Measurements from ENCODE around the gene DDX39B. TPM values are rescaled to one million over a fixed set of nuclear protein-coding genes. Genes with fewer than 3 reads are reported as not detected.

The DDX39B gene
- total and polyA plus RNA-seq, 2 of the 8 experiments (the other 6 are each of a cell fraction or from before 2014, with no cell fraction given) = 780 to 1,164 TPM

DNA sequence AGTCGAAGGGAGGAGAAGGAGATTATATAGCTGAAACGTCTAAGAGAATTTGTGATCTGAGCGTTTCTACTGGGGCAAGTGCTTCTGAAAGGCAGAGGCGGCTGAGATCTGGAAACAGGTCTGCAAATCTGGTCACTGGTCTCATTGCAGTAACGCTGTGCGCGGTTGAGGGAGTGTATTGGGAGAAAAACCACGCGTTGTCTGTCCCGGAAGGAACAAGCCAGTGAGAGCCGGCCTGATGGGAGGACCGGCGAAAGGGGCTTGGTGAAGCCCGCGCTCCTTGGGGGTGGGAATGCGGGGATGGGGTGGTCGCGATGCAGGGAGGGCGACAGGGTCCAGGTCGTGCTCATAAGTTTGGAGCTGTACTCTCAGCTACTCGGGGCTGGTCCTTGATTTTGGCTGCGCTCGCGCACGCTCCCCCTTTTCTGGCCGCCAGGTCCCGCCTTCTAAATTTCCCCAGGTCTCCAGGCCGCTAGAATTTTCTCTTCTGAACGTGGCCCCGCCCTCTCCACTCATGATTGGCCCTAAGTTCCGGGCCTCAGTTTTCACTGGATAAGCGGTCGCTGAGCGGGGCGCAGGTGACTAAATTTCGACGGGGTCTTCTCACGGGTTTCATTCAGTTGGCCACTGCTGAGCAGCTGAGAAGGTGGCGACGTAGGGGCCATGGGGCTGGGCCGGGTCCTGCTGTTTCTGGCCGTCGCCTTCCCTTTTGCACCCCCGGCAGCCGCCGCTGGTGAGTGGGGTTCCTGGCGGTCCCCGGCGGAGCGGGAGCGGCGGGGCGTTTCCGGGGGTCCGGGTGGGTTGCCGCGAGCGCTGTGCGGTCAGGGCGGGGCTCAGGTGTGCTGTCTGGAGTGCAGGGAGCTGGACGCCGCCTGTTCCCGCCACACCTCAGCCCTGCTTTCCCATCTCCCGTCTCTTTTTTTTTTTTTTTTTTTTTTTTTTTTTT lies 44.0 kb downstream of the DDX39B start, which contains the start of gene MICB (continued):
- TF ChIP-seq SIRT6 (IDR thresholded peaks at IDR 0.05; ENCODE audit: low read length) (no peak), TAF1 (IDR thresholded peaks at IDR 0.05; ENCODE audit: low read depth, low read length) (peak; percentile 92), BACH1 (IDR thresholded peaks at IDR 0.05; ENCODE audit: low read length) (no peak), EGR1 (IDR thresholded peaks at IDR 0.05; ENCODE audit: borderline replicate concordance, low read depth, low read length) (no peak), NANOG (IDR thresholded peaks at IDR 0.05; ENCODE audit: insufficient read depth, low read depth, low read length, poor library complexity, severe bottlenecking) (no peak), SP1 (IDR thresholded peaks at IDR 0.05; ENCODE audit: low read depth, low read length) (peak; percentile 52; the same call in 1 of the 2 replicates), CREB1 (IDR thresholded peaks at IDR 0.05) (0 out of 2 replicates have a peak, but pooled peaks have one; percentile 8), CTBP2 (IDR thresholded peaks at IDR 0.05; ENCODE audit: borderline replicate concordance, insufficient read depth, insufficient read length, low read length) (no peak), CHD2 (IDR thresholded peaks at IDR 0.05; ENCODE audit: low read length) (no peak)
- TF ChIP-seq, protein P1, sequence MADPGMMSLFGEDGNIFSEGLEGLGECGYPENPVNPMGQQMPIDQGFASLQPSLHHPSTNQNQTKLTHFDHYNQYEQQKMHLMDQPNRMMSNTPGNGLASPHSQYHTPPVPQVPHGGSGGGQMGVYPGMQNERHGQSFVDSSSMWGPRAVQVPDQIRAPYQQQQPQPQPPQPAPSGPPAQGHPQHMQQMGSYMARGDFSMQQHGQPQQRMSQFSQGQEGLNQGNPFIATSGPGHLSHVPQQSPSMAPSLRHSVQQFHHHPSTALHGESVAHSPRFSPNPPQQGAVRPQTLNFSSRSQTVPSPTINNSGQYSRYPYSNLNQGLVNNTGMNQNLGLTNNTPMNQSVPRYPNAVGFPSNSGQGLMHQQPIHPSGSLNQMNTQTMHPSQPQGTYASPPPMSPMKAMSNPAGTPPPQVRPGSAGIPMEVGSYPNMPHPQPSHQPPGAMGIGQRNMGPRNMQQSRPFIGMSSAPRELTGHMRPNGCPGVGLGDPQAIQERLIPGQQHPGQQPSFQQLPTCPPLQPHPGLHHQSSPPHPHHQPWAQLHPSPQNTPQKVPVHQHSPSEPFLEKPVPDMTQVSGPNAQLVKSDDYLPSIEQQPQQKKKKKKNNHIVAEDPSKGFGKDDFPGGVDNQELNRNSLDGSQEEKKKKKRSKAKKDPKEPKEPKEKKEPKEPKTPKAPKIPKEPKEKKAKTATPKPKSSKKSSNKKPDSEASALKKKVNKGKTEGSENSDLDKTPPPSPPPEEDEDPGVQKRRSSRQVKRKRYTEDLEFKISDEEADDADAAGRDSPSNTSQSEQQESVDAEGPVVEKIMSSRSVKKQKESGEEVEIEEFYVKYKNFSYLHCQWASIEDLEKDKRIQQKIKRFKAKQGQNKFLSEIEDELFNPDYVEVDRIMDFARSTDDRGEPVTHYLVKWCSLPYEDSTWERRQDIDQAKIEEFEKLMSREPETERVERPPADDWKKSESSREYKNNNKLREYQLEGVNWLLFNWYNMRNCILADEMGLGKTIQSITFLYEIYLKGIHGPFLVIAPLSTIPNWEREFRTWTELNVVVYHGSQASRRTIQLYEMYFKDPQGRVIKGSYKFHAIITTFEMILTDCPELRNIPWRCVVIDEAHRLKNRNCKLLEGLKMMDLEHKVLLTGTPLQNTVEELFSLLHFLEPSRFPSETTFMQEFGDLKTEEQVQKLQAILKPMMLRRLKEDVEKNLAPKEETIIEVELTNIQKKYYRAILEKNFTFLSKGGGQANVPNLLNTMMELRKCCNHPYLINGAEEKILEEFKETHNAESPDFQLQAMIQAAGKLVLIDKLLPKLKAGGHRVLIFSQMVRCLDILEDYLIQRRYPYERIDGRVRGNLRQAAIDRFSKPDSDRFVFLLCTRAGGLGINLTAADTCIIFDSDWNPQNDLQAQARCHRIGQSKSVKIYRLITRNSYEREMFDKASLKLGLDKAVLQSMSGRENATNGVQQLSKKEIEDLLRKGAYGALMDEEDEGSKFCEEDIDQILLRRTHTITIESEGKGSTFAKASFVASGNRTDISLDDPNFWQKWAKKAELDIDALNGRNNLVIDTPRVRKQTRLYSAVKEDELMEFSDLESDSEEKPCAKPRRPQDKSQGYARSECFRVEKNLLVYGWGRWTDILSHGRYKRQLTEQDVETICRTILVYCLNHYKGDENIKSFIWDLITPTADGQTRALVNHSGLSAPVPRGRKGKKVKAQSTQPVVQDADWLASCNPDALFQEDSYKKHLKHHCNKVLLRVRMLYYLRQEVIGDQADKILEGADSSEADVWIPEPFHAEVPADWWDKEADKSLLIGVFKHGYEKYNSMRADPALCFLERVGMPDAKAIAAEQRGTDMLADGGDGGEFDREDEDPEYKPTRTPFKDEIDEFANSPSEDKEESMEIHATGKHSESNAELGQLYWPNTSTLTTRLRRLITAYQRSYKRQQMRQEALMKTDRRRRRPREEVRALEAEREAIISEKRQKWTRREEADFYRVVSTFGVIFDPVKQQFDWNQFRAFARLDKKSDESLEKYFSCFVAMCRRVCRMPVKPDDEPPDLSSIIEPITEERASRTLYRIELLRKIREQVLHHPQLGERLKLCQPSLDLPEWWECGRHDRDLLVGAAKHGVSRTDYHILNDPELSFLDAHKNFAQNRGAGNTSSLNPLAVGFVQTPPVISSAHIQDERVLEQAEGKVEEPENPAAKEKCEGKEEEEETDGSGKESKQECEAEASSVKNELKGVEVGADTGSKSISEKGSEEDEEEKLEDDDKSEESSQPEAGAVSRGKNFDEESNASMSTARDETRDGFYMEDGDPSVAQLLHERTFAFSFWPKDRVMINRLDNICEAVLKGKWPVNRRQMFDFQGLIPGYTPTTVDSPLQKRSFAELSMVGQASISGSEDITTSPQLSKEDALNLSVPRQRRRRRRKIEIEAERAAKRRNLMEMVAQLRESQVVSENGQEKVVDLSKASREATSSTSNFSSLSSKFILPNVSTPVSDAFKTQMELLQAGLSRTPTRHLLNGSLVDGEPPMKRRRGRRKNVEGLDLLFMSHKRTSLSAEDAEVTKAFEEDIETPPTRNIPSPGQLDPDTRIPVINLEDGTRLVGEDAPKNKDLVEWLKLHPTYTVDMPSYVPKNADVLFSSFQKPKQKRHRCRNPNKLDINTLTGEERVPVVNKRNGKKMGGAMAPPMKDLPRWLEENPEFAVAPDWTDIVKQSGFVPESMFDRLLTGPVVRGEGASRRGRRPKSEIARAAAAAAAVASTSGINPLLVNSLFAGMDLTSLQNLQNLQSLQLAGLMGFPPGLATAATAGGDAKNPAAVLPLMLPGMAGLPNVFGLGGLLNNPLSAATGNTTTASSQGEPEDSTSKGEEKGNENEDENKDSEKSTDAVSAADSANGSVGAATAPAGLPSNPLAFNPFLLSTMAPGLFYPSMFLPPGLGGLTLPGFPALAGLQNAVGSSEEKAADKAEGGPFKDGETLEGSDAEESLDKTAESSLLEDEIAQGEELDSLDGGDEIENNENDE (IDR thresholded peaks at IDR 0.05; ENCODE audit: insufficient replicate concordance, low read length) = no peak

All from H1 (cell line).